AG09319 (cell line): ENCODE data around the gene LRRC8C.

Experiments used
- DNase-seq: peaks from one replicate; pipeline ENCODE4 v3.0.0-alpha.2; 2010; ENCODE audit warnings: low read depth; ENCODE audit errors: extremely low read depth
- TF ChIP-seq, protein P1 (sequence below): IDR thresholded peaks from 2 replicates; pipeline ENCODE4 v1.5.1; 2011; ENCODE audit warnings: low read depth, mild to moderate bottlenecking, inconsistent platforms, low read length, moderate library complexity

LRRC8C gene

DNA sequence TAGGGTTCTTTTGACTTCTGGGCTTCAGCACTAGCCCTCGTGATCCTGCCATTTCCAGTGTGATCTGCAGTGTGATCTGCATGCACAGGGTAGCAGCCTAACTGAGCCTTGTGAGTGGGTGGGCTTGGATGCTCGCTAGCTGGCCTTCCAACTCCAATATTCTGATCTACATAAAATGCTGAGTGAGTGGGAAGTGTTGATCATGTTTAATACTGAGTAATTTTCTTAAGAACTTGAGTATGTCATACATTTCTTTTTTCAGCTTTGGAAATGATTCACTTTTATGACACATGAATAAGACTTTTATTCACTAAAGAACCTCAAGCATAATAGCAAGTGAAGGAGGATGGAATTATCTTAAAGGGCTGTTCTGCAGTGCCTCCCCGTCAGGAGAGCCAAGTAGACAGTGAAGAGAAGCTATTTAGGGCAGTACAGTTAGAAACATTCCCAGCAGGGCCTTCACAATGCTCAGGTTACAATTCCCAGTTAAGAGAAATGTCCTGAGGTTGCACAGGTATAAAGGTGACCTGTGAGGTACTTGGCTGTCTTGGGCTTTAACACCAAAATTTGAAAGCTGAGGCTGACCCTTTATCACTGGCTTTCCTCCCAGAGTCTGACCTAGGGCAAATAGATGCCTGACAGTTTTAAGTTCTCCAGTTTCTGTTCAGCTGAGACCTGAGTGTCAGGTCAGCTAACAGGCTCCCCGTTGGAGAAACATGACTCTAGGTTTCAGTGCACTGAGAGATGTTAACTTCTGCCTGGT, 29.1 kb upstream of the LRRC8C start:
- DNase-seq, result no peak

DNA sequence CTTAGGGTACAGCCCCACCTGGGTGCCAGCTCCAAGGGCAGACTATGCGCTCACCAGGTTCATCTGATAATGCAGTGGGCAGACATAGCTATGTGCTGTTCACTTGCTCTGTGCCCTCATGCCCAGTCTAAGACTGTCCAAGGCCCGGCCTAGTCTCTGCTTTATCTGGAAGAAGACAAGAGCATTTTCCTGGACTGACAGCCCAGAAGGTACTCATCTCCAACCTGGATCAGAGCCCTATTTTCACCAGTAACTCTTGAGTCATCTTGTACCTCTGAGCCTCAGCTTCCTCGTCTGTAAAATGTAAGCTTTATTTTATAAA, 28.5 kb upstream of the LRRC8C start:
- no peak for DNase-seq
- TF ChIP-seq, protein P1, sequence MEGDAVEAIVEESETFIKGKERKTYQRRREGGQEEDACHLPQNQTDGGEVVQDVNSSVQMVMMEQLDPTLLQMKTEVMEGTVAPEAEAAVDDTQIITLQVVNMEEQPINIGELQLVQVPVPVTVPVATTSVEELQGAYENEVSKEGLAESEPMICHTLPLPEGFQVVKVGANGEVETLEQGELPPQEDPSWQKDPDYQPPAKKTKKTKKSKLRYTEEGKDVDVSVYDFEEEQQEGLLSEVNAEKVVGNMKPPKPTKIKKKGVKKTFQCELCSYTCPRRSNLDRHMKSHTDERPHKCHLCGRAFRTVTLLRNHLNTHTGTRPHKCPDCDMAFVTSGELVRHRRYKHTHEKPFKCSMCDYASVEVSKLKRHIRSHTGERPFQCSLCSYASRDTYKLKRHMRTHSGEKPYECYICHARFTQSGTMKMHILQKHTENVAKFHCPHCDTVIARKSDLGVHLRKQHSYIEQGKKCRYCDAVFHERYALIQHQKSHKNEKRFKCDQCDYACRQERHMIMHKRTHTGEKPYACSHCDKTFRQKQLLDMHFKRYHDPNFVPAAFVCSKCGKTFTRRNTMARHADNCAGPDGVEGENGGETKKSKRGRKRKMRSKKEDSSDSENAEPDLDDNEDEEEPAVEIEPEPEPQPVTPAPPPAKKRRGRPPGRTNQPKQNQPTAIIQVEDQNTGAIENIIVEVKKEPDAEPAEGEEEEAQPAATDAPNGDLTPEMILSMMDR, result no peak

More for the DNA sequence above, 29.1 kb upstream of the LRRC8C start:
- TF ChIP-seq, protein P1, result no peak

DNA sequence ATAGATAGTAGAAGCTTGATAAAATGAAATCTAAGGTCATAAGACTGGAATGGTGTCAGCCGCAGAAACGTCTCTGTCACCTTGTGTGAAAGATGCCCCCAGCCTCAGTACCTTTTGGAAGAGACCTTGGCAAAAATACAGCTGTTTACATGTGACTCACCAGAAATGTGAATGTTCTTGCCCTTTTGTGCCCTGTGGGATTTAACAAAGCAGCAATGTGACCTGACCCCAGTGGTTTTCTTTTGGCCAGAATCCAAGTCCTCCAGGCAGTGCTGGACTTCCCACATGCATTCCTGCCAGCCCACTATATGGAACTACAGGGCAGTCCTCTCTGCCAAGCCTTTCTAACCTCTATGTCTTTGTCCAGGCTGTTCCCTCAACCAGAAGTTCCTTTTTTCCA, 27.2 kb upstream of the LRRC8C start:
- TF ChIP-seq, protein P1, result no peak
- no peak for DNase-seq

DNA sequence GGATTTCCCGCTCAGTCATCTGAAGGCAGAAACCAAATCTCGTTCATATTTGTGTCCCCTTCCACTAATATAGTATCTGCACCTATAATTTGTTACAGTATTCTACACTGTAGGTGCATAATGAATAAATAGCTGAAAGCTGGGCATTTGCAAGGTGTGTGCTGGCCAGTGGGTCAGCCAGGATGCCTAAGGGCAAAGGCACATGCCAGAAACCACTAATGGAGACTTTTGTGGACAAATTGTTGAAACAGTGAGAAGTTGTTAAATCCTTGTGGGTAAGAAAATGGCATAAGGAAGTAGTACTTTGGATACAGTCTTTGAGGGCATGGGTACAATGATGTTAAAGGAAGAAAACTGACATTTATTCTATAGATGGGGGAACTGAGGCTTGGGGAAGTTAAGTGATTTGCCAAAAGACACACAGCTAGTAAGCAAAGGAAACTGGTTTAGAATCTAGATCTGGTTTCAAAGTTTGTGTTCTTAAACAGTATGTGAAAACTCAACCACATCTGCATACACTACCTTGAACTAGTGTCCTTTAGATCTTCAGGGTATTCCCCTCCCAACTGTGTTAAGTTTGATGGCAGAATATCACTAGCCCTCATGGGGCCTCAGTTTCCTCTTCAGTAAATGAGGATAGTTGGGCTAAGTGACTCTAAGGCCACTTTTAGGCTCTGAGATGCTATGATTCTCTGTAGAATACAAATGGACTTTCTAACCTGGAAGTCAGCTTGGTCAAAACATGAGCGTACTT, 26.5 kb upstream of the LRRC8C start:
- TF ChIP-seq, protein P1, result no peak
- DNase-seq, result no peak

DNA sequence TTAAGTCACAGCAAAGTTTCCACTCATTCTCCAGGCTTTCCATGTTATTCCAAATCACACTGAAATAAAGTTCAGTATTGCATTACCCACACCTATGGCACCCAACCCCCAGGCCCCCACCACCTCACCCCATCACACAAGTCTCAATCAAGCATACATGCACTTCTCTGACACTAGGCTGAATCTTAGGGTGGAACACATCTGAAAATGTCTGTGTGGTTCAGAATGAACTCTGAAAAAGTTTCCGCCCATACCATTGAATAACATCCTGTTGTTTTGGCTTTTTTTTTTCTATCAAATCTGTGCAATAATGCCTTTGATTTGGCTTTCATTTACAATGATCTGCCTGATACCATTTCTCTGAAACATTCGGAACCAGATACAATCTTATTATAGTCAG, 25.8 kb upstream of the LRRC8C start:
- no peak for DNase-seq
- TF ChIP-seq, protein P1, result no peak

DNA sequence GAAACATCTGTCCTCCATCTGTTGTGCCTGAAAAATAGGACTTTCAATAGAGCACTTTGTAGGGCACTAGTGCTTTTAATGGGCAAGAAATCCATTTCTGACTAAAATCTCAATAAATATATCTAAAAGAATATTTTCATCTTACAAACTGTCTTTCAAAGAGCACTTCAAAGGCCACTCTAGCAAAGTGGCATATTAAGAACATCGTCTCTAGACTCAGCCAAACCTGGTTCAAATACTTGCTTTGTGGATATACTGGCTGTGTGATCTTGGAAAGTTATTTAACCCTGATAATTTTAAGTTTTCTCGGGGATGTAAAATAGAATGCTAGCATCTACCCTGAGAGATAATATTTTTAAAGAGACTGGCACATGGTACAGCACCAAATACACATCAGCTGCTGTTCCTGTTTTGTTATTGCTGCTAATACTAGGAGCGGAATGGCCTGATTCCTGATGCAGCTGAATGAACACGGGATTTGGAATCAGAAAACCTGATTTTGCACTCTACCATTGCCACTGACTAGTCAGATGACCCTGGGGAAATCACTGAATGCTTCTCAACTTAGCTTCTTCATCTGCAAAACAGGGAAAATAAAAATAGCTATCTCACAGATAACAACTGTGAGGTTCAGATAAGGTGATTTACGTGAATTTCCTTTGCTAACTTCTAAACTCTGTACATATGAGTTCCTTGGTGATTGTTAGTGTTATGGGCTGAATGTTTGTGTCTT, 25.2 kb upstream of the LRRC8C start:
- DNase-seq, result no peak
- TF ChIP-seq, protein P1, result no peak

DNA sequence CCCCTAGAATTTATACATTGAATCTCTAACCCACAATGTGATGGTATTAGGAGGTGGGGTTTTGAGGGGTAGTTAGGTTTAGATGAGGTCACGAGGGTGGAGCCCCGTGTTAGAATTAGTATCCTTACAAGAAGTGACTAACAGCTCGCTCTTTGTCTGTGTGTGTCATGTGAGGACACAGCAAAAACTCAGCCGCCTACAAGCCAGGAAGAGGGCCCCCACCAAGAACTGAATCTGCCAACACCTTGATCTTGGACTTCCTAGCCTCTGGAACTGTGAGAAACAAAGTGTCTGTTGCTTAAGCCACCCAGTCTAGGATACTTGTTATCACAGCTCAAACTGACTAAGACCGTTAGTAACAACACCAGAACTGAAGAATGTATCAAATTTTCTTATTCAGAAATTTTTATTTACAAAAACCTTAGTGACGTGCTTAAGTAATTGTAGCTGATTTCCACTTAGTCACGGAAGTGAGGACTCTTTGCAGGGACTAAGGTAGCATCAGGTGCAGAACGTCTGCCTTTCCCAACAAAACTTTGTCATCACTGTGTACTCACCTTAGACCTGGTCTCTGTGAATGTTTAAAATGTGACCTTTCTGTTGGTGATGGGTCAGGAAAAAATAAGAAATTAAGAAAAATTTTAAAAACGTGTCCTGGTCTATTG, 24.5 kb upstream of the LRRC8C start:
- no peak for DNase-seq

More for the DNA sequence above, 24.5 kb upstream of the LRRC8C start:
- TF ChIP-seq, protein P1, result no peak
